Gastroesophageal sphincter (tissue), 4 donors: ENCODE data around the gene PRKG1. TPM values are rescaled to one million over a fixed set of nuclear protein-coding genes. Genes with fewer than 3 reads are reported as not detected.
"Not testable (repeated sequence)": the region's sequence is repeated elsewhere in the genome, so short reads cannot be mapped to it uniquely, and the experiment has no call there.

Experiments
- ATAC-seq: fragments of 150-250 bp; one replicate; pipeline ENCODE4 v1.9.1; 2016; ENCODE audit warnings: mild to moderate bottlenecking, moderate library complexity
- H3K27ac ChIP-seq, 4 donors: fragments of 200-600 bp; sonication (generic) in 3 of 4; 1 replicate in 3 of 4; 2 replicates in 1 of 4; pipeline ENCODE4 v1.5.1; 2016 to 2019
- H3K27me3 ChIP-seq: fragments of 200-600 bp; sonication (generic); one replicate; pipeline ENCODE4 v1.5.1; 2019
- H3K36me3 ChIP-seq, 2 donors: fragments of 200-600 bp; sonication (generic); one replicate each; pipeline ENCODE4 v1.5.1; 2019; ENCODE audit warnings: control low read depth in 1 of 2
- H3K4me1 ChIP-seq, 3 donors: fragments of 200-600 bp; sonication (generic); 1 replicate in 2 of 3; 2 replicates in 1 of 3; pipeline ENCODE4 v1.5.1; 2016 to 2019; ENCODE audit warnings: control low read depth in 2 of 3
- H3K4me3 ChIP-seq, 2 donors: fragments of 200-600 bp; sonication (generic); one replicate each; pipeline ENCODE4 v1.5.1; 2019; ENCODE audit warnings: mild to moderate bottlenecking in 1 of 2, moderate library complexity in 1 of 2
- H3K9me3 ChIP-seq, 3 donors: fragments of 200-600 bp; sonication (generic); one replicate each; pipeline ENCODE4 v1.5.1; 2017 to 2019; ENCODE audit warnings: control low read depth in 2 of 3
- EP300 ChIP-seq: sonication (generic); formaldehyde crosslinking; IDR thresholded peaks from one replicate; pipeline ENCODE4 v1.6.1; 2017; ENCODE audit warnings: antibody characterized with exemption, mild to moderate bottlenecking
- POLR2A ChIP-seq, 2 donors: fragments of 450-650 bp; IDR thresholded peaks; one replicate each; pipeline ENCODE4 v1.6.1; 2017; ENCODE audit warnings: antibody characterized with exemption in 2 of 2, mild to moderate bottlenecking in 2 of 2, moderate library complexity in 1 of 2
- POLR2AphosphoS5 ChIP-seq: sonication (generic); formaldehyde crosslinking; IDR thresholded peaks from one replicate; pipeline ENCODE4 v1.6.1; 2017; ENCODE audit warnings: antibody characterized with exemption
- WGBS, 2 donors: methylation state at CpG; one replicate each; pipeline ENCODE4 v1.1.5; 2018; ENCODE audit warnings: low coverage in 1 of 2; 5-methylcytosine and 5-hydroxymethylcytosine counted together
- total RNA-seq, 4 donors: library from RNA; depleted of rRNA; stranded (reverse); fragments of >200 nt; gene quantifications; one replicate each; pipeline ENCODE4 v1.1.0, GENCODE V29; 2016
- TF ChIP-seq, protein P1 (sequence below), 4 experiments: fragments of 200-600 bp in 2 of 4; fragments of 450-650 bp in 2 of 4; sonication (generic) in 1 of 4; IDR thresholded peaks; one replicate each; pipeline ENCODE4 v1.5.1; 2017 to 2019; ENCODE audit warnings: antibody characterized with exemption in 4 of 4, mild to moderate bottlenecking in 2 of 4, moderate library complexity in 2 of 4

The PRKG1 gene
- total RNA-seq, 4 donors from 2014 or later = 27.5 to 73.2 (median 39.2) TPM

DNA sequence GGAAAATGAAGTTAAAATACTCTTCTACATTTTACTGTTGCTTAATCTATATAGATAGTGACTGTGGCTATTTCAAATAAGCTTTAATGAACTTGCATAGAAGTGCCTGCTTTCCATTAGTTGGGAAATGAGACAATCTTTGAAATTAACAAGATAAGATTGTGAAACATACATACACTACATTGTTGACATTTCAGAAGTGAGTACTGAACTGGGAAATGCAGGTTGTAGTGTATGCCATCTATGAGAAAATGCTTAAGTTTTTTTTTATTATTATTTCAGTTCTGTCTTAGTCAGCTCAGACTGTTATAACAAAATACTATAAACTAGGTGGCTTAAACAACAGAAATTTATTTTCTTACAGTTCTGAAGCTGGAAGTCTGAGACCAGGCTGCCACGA lies 674.7 kb downstream of the PRKG1 start:
- no peaks in the 10 kb centered on the region for H3K27me3 ChIP-seq
- TF ChIP-seq, protein P1, sequence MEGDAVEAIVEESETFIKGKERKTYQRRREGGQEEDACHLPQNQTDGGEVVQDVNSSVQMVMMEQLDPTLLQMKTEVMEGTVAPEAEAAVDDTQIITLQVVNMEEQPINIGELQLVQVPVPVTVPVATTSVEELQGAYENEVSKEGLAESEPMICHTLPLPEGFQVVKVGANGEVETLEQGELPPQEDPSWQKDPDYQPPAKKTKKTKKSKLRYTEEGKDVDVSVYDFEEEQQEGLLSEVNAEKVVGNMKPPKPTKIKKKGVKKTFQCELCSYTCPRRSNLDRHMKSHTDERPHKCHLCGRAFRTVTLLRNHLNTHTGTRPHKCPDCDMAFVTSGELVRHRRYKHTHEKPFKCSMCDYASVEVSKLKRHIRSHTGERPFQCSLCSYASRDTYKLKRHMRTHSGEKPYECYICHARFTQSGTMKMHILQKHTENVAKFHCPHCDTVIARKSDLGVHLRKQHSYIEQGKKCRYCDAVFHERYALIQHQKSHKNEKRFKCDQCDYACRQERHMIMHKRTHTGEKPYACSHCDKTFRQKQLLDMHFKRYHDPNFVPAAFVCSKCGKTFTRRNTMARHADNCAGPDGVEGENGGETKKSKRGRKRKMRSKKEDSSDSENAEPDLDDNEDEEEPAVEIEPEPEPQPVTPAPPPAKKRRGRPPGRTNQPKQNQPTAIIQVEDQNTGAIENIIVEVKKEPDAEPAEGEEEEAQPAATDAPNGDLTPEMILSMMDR (IDR thresholded peaks at IDR 0.05) = no peak
- no peak for TF ChIP-seq POLR2AphosphoS5
- no peak for TF ChIP-seq EP300
- TF ChIP-seq POLR2A (IDR thresholded peaks at IDR 0.05) = no peak
- 91% methylated on average over 1 of the region's 1 CpG; no CpG with 5 or more reads in 1 of the 2 donors for WGBS, 2 donors
- H3K27ac ChIP-seq = no peak overlapping the region
- ATAC-seq = no peak
- no peaks in the 10 kb centered on the region for H3K9me3 ChIP-seq
- H3K4me3 ChIP-seq = no peak overlapping the region
- H3K36me3 ChIP-seq = no peaks in the 10 kb centered on the region
- no peaks in the 10 kb centered on the region for H3K4me1 ChIP-seq

DNA sequence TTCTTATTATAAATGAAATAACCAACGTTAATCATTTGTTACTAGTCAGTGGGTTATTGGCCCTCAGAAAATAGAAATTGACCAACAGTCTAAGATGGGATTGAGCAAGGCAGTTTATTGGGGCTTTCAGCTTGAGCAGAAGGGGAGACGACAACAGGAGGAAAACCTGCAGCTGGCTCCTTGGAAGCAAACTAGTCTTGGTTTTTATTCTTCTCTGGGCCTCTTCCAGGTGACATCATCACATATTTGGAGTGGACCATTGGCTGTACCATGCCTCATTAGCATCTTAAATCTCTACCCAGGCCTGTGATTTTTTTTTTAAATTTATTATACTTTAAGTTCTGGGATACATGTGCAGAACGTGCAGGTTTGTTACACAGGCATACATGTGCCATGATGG lies 684.1 kb downstream of the PRKG1 start:
- no peaks in the 10 kb centered on the region for H3K36me3 ChIP-seq
- no peak for TF ChIP-seq EP300
- no peak for TF ChIP-seq POLR2A (IDR thresholded peaks at IDR 0.05)
- no peak for TF ChIP-seq POLR2AphosphoS5
- TF ChIP-seq, protein P1 (IDR thresholded peaks at IDR 0.05) = no peak
- no peaks in the 10 kb centered on the region for H3K9me3 ChIP-seq
- ATAC-seq = no peak
- WGBS, 2 donors = 71 to 72% methylated on average over 3 of the region's 3 CpGs
- H3K27ac ChIP-seq = no peak overlapping the region
- no peaks in the 10 kb centered on the region for H3K27me3 ChIP-seq
- H3K4me1 ChIP-seq = peaks cover 0 to 11% (median 0%) of the 10 kb centered on the region in 3 donors
- H3K4me3 ChIP-seq = no peak overlapping the region

DNA sequence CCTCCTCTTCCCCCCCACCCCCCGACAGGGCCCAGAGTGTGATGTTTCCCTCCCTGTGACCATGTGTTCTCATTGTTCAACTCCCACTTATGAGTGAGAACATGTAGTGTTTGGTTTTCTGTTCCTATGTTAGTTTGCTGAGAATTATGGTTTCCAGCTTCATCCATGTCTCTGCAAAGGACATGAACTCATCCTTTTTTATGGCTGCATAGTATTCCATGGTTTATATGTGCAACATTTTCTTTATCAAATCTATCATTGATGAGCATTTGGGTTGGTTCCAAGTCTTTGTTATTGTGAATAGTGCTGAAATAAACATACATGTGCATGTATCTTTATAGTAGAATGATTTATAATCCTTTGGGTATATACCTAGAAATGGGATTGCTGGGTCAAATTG lies 684.6 kb downstream of the PRKG1 start:
- ATAC-seq, H3K4me3 ChIP-seq, H3K36me3 ChIP-seq, H3K9me3 ChIP-seq, H3K27ac ChIP-seq, H3K27me3 ChIP-seq: not testable (repeated sequence)
- 90% methylated on average over 1 of the region's 1 CpG; no CpG with 5 or more reads in 1 of the 2 donors for WGBS, 2 donors
- peaks cover 0 to 11% (median 0%) of the 10 kb centered on the region in 3 donors for H3K4me1 ChIP-seq

DNA sequence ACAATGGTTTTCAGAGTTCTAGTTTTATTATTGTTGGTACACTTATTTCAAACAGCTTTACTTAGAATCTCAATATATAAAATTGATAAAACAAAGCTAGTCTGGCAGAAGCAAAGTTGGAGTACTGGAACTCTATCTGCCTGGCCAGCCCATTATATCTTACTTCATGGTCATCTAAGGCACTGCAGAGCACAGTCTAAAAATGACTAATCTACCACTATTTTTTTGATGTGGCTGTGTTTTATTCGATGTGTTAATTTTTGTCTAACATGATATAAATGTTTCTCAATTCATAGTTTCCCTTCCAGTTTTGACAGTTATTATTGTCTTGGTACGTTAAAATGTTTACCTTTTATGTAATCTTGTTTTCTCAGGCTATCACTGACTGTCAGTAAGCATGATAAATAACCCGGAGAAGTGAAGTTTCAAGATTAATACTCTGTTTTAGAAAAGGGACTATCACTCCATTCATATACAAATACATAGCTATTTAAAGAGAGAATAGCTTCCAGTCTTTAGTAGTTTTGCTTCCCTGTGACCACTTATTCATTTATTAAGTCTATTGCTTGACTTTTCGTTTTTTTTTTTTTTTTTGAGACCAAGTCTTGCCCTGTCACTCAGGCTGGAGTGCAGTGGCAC lies 685.7 kb downstream of the PRKG1 start:
- Histone ChIP-seq H3K27ac (no peak overlapping the region), H3K4me3 (no peak overlapping the region), H3K4me1 (peaks cover 0 to 8% (median 0%) of the 10 kb centered on the region in 3 donors), H3K27me3 (no peaks in the 10 kb centered on the region), H3K9me3 (no peaks in the 10 kb centered on the region), H3K36me3 (no peaks in the 10 kb centered on the region)
- TF ChIP-seq EP300 (no peak), POLR2A (IDR thresholded peaks at IDR 0.05) (no peak), POLR2AphosphoS5 (no peak)
- TF ChIP-seq, protein P1 (IDR thresholded peaks at IDR 0.05) = no peak
- 18 to 48% methylated on average over 4 of the region's 4 CpGs for whole genome bisulfite sequencing, 2 donors
- no peak for ATAC-seq

DNA sequence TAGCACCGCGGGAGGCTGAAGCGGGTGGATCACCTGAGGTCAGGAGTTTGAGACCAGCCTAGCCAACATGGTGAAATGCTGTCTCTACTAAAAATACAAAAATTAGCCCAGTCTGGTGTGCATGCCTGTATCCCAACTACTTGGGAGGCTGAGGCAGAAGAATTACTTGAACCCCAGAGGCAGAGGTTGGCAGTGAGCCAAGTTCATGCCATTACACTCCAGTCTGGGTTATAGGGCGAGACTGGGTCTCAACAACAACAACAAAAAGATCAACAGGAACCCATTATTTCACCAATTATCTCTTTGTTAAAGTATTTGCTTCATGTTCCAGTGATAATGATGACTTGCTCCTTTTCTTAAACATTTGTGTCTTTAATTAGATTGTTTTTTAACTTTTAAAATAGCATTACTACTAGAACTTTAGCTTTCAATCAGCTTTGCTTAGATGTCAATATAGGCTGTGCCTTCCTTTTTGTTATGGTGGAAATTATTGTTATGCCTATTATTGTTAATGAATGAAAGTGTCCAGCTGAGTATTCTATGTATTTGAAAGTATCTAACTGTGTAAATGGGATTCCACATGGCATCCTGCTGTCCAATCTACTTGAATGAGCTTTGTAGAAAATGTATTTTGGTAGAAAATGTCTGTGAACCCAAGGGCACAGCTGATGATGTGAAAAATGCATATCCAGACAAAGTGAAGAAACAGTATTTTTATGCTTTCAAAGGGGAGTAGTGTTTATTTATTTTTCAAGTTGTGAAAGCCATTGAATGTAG lies 686.8 kb downstream of the PRKG1 start:
- H3K4me1 ChIP-seq = peaks cover 0 to 4% (median 0%) of the 10 kb centered on the region in 3 donors
- H3K4me3 ChIP-seq = no peak overlapping the region
- H3K36me3 ChIP-seq = no peaks in the 10 kb centered on the region
- no peak for ATAC-seq
- H3K27ac ChIP-seq = no peak overlapping the region
- TF ChIP-seq, protein P1 (IDR thresholded peaks at IDR 0.05) = no peak
- TF ChIP-seq POLR2A (IDR thresholded peaks at IDR 0.05) = no peak
- TF ChIP-seq EP300 = no peak
- TF ChIP-seq POLR2AphosphoS5 = no peak
- 92% methylated on average over 4 of the region's 4 CpGs; no CpG with 5 or more reads in 1 of the 2 donors for WGBS, 2 donors
- H3K27me3 ChIP-seq = no peaks in the 10 kb centered on the region
- peaks cover 0 to 1% (median 0%) of the 10 kb centered on the region in 3 donors for H3K9me3 ChIP-seq
